ENCODE measurements around the gene PRH1.

Gene PRH1

GRCh38 chr12:10838461-10838860 lies 45.6 kb downstream of the PRH1 start:
- no peak for DNase-seq
